ENCODE results near the gene MYO3B. TPM values are rescaled to one million over a fixed set of nuclear protein-coding genes. Genes with fewer than 3 reads are reported as not detected.

The MYO3B gene
- total and polyA plus RNA-seq, 2 donors (not counting 1 experiment from before 2014, with no cell fraction given), result not detected

DNA sequence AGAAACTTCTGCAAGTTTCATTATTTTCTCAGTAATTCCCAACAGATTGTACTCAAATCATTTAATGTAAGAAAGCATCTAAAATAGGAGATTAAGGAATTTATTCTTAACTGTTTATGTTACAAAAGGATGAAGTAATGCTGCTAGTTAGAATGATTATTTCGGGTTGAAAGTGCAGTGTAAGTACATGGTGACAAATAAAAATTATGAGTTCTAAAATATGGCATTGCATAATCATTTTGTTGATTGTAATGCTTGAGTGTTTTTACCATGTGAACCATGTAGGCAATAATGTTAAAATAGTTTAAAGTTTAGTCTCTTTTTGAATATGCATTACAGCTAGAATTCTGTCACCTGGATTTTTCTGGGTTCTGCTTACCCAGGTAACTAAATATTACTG lies 388.2 kb downstream of the MYO3B start:
- Mint-ChIP-seq H3K27ac (no peak overlapping the region), H3K27me3 (peaks cover 8% of the 10 kb centered on the region), H3K4me1 (no peaks in the 10 kb centered on the region), H3K9me3 (ENCODE audit: insufficient read depth) (no peaks in the 10 kb centered on the region), H3K4me3 (no peak overlapping the region)
- intact Hi-C loops (cut with micrococcal nuclease), result no loop called here
- no peaks in the 10 kb centered on the region for H3K27me3 ChIP-seq (replicated peaks in 1 of 4; ENCODE audit: control extremely low read depth in 1 of 4, control insufficient read depth in 3 of 4, insufficient read depth in 4 of 4, low read length in 3 of 4)
- TF ChIP-seq, protein P1, sequence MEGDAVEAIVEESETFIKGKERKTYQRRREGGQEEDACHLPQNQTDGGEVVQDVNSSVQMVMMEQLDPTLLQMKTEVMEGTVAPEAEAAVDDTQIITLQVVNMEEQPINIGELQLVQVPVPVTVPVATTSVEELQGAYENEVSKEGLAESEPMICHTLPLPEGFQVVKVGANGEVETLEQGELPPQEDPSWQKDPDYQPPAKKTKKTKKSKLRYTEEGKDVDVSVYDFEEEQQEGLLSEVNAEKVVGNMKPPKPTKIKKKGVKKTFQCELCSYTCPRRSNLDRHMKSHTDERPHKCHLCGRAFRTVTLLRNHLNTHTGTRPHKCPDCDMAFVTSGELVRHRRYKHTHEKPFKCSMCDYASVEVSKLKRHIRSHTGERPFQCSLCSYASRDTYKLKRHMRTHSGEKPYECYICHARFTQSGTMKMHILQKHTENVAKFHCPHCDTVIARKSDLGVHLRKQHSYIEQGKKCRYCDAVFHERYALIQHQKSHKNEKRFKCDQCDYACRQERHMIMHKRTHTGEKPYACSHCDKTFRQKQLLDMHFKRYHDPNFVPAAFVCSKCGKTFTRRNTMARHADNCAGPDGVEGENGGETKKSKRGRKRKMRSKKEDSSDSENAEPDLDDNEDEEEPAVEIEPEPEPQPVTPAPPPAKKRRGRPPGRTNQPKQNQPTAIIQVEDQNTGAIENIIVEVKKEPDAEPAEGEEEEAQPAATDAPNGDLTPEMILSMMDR (IDR thresholded peaks at IDR 0.05), result no peak
- TF ChIP-seq EZH2 (IDR thresholded peaks at IDR 0.05; ENCODE audit: borderline replicate concordance, insufficient read depth, low read depth, low read length, poor library complexity, severe bottlenecking), result no peak
- no peak for DNase-seq
- WGBS (ENCODE audit: insufficient coverage), result no CpG with 5 or more reads among the region's 1 CpG
- no peak overlapping the region for H3K9ac ChIP-seq (ENCODE audit: low read length)
- no peak overlapping the region for H2AFZ ChIP-seq (ENCODE audit: insufficient read depth, low read depth, low read length, poor library complexity, severe bottlenecking)
- no peaks in the 10 kb centered on the region for H3K36me3 ChIP-seq (replicated peaks in 1 of 2; ENCODE audit: control extremely low read depth in 1 of 2, control insufficient read depth in 1 of 2, extremely low read depth in 1 of 2, insufficient read depth in 2 of 2, low read length in 1 of 2)
- no peak overlapping the region for H3K27ac ChIP-seq (ENCODE audit: low read length in 2 of 2)
- H4K20me1 ChIP-seq (ENCODE audit: control insufficient read depth, insufficient read depth, low read length, poor library complexity, severe bottlenecking), result no peaks in the 10 kb centered on the region
- H3K4me1 ChIP-seq (ENCODE audit: control insufficient read depth in 2 of 2, insufficient read depth in 2 of 2, low read length in 2 of 2), result no peaks in the 10 kb centered on the region
- H3K4me3 ChIP-seq (ENCODE audit: control extremely low read depth in 1 of 5, extremely low read depth in 1 of 5, insufficient read depth in 1 of 5, low read depth in 2 of 5, low read length in 4 of 5), result no peak overlapping the region
- ChIA-PET POLR2A (no interaction called here), CTCF (no interaction called here)
- ATAC-seq (ENCODE audit: low read depth), result no peak
- H3K79me2 ChIP-seq (ENCODE audit: control insufficient read depth, insufficient read depth, low read length), result no peaks in the 10 kb centered on the region
- H3K4me2 ChIP-seq (replicated peaks; ENCODE audit: low read depth, low read length, poor library complexity, severe bottlenecking), result no peak overlapping the region
- no peaks in the 10 kb centered on the region for H3K9me3 ChIP-seq (ENCODE audit: control extremely low read depth in 1 of 3, control insufficient read depth in 2 of 3, insufficient read depth in 1 of 3, low read length in 2 of 3)

DNA sequence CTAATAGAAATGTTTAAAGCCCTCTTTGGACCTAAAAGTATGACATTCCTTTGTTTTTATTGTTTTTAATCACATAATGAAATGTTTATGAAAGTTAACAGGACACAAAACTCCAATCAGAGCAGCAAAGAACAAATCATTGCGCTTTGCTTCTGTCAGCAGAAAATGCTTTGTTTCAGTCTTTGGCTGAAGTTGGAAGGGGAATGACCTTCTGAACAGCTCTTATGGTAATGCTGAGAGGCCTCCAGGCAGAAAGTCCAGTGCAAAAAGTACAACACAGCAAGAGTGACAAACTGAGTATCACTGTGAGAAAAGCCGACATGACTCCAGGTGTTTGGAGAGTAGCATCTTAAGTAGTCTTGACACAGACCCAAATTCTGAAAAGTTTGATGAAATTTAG lies 389.5 kb downstream of the MYO3B start:
- H3K4me1 Mint-ChIP-seq, result no peaks in the 10 kb centered on the region
- POLR2A ChIA-PET, result no interaction called here

More for the DNA sequence above, 389.5 kb downstream of the MYO3B start:
- Histone ChIP-seq H3K36me3 (replicated peaks in 1 of 2; ENCODE audit: control extremely low read depth in 1 of 2, control insufficient read depth in 1 of 2, extremely low read depth in 1 of 2, insufficient read depth in 2 of 2, low read length in 1 of 2) (no peaks in the 10 kb centered on the region), H4K20me1 (ENCODE audit: control insufficient read depth, insufficient read depth, low read length, poor library complexity, severe bottlenecking) (no peaks in the 10 kb centered on the region), H3K4me2 (replicated peaks; ENCODE audit: low read depth, low read length, poor library complexity, severe bottlenecking) (no peak overlapping the region), H3K79me2 (ENCODE audit: control insufficient read depth, insufficient read depth, low read length) (no peaks in the 10 kb centered on the region), H3K4me3 (ENCODE audit: control extremely low read depth in 1 of 5, extremely low read depth in 1 of 5, insufficient read depth in 1 of 5, low read depth in 2 of 5, low read length in 4 of 5) (no peak overlapping the region), H2AFZ (ENCODE audit: insufficient read depth, low read depth, low read length, poor library complexity, severe bottlenecking) (no peak overlapping the region), H3K9ac (ENCODE audit: low read length) (no peak overlapping the region), H3K9me3 (ENCODE audit: control extremely low read depth in 1 of 3, control insufficient read depth in 2 of 3, insufficient read depth in 1 of 3, low read length in 2 of 3) (no peaks in the 10 kb centered on the region), H3K27me3 (replicated peaks in 1 of 4; ENCODE audit: control extremely low read depth in 1 of 4, control insufficient read depth in 3 of 4, insufficient read depth in 4 of 4, low read length in 3 of 4) (no peaks in the 10 kb centered on the region), H3K4me1 (ENCODE audit: control insufficient read depth in 2 of 2, insufficient read depth in 2 of 2, low read length in 2 of 2) (no peaks in the 10 kb centered on the region), H3K27ac (ENCODE audit: low read length in 2 of 2) (no peak overlapping the region)
- H3K27ac Mint-ChIP-seq, result no peak overlapping the region
- CTCF ChIA-PET, result no interaction called here
- peaks cover 11% of the 10 kb centered on the region for H3K27me3 Mint-ChIP-seq
- no peak for TF ChIP-seq EZH2 (IDR thresholded peaks at IDR 0.05; ENCODE audit: borderline replicate concordance, insufficient read depth, low read depth, low read length, poor library complexity, severe bottlenecking)
- TF ChIP-seq, protein P1 (IDR thresholded peaks at IDR 0.05), result no peak
- no peak overlapping the region for H3K4me3 Mint-ChIP-seq
- intact Hi-C loops (cut with micrococcal nuclease), result no loop called here
- no peaks in the 10 kb centered on the region for H3K9me3 Mint-ChIP-seq (ENCODE audit: insufficient read depth)
- ATAC-seq (ENCODE audit: low read depth) (no peak), DNase-seq (no peak)
- WGBS (ENCODE audit: insufficient coverage), result 100% methylated on average over 1 of the region's 2 CpGs

Data from B cell (primary cell).